NCI-H187 (cell line): ENCODE results near the gene NRN1.
"Not testable (repeated sequence)": the region's sequence is repeated elsewhere in the genome, so short reads cannot be mapped to it uniquely, and the experiment has no call there.

Experiments
- DNase-seq, 2 experiments: peaks; one replicate each; lab custom pipeline; 2025; lab: John Stamatoyannopoulos, UW

NRN1 gene

DNA sequence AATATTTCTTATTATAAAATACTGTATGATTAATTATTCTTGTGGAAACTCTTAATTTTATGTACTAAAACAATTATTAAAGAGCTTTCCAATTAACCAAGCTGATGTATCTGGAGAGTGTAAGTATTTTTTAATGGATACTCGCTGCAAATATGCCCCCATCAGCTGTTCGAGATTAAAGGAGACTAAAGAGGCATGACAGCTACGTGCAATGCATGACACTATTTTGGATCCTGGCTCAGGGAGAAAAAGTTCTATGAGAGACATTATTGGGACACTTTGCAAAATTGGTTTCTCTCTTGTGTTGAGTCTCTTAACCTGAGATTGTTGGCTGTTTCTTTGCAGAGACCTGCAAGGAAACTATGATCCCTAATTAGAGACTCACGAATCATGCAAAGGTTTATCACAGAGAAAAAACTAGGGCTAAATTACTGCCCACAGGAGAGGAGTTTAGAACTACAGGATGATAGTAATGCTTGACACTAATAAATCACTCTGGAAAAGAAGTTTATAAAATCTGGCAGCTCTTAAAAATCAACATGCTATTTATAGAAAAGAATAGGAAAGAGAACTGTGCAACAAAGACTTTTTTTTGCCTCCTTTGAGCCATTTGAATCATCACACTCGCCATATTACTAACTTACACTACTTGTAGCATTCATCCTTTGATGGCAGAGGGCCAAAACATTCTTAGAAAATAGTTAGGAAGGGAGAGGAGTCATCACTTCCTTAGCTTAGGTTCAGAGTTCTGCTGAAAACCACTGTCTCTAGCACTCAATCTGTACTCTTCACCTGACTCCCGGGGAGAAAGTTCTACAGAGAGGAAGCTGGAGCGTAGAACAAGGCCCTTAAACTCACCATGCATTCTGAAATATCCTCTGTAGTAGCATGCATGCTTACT lies 25.3 kb downstream of the NRN1 start:
- DNase-seq: no peak

DNA sequence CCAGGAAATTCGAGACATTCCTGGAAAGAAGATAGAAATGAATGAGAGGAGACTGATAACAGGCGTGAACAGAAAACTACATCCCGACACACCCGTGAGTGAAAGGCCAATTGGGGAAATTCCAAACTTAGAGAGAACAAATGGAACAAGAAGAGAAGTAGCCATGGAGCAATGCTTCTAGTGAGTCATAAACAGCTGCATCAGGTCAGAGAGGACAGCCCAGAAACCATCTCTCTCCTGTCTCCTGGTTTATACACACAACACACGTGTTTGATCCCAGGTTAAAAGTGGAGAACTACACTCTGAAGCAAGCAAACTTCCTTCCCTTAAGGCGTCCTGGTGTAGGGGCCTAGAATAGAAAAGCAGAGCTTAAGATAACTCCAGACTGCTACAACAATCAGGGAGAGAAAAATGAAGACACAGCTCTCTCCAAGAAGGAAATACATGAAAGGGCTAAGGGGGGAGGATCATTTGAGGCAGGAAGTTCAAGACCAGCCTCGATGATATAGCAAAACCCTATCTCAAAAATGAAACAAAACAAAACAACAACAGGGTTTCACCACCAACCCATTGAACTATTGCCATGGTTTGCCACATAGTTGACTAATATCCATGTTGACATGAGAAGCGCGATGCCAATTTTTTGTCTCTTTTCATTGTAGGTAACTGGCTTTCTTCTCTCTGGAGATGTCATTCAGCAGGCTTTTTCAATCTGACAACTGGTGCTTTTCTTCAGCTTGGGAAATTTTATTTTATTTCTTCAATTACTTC lies 26.9 kb downstream of the NRN1 start:
- DNase-seq: no peak

DNA sequence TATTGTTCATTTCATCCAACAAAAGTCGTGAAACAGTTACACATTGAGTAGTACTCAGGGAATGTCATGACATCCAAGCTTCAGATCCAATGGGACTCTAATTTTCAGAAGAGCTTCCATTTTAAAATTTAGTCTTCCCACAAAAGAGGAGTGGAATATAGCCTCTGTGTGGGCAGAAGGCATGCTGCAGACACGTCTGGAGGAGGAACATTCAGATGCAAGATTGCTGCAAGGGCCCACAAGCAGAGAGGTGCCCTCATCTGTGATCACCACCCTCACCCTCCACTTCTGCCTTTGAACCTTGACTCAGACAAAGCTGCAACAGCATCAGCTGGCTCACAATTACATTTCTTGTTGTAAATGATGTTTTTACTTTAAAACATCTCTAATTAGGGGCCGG lies 29.9 kb downstream of the NRN1 start:
- no peak for DNase-seq

DNA sequence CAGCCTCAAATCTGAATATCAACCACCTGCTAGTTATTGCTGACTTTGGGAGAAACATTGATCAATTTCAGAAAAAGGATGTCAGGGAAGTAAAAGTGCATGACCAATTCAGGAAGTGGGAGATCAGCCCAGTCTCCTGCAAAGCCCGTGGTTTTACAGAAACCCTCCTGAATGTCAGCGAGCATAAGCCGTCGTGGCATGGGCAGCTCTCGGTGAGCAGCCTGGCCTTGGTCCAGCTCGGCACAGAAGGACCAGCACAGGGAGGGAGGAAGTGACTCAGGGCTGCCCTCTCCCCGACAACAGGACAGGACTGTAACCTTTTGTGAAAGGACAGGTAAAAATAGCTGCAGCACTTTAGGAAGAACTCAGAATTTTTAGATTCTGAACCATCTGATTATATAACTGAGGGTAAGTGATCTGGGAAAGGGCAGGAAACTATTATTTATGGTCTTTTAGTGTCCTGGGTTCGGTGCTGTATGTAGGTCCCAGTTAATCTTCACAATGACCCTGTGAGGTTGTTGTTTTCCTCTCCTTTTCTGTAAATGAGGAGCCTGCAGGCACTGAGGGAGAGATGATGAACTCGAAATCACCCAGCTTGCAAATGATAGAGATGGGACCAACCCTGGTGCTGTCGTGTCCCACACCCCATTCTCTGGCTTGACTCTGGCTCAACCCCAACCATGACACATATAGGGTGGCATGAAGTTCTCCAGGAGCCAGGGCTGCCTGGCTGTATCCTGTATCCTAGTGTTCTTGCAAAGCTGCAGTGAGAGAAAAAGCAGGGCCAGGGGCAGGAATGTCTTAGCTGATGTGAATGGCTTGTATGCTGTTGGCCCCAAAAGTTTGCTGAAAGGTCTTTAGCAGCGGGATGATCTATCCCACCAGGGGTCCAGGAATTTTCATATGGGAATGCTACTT lies 37.6 kb downstream of the NRN1 start:
- no peak for DNase-seq

DNA sequence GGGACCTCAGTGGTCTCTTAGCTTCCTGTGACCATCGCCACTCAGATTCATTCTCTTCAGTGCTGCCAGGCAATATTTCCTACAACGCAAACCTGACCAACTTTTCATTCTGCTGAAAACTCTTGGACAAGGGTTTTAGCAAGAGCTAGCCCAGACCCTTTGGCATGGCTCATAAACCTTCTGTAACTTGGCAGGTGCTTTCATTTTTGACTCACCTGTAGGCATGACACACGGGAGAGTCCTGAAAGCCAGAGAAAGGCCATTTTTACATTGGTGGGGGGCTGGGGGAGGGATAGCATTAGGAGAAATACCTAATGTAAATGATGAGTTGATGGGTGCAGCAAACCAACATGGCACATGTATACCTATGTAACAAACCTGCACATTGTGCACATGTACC lies 38.7 kb downstream of the NRN1 start:
- DNase-seq: not testable (repeated sequence)

DNA sequence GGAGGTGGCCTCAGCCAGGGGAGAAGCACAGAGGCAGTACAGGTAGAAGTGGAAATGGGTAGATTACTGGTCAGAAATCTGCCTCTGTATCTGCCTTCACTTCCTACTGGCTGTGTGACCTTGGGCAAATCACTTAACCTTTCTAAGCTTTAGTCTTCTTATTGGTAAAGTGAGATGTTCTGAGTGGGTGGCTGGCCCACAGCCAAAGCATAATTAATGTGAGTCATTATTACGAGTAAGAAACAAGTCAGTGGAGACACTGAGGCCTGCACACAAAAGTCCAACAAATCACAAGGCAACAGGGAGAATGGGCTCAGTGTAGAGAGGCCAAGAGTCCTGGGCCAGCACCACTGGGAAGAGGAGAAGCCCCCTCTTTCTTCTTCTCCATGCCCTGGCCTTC lies 39.1 kb downstream of the NRN1 start:
- DNase-seq: no peak

DNA sequence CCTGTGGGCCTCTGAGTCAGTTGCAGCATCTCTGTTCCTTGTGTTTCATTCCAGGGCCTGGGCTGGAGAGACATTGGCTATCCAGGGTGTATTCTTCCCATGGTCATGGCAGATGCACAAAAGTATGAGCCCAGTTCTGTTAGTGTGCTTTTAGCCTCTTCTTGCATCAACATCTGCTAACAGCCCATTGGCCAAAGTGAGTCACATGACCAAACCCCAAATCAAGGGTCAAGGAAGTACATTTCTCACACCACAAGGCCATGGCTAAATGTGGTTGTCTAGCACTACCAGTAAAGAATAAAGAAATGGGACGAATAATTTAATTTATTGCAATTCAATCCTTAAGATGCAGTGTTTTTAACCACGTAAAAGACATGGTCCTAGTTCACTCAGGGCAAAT lies 43.9 kb downstream of the NRN1 start:
- DNase-seq: no peak

DNA sequence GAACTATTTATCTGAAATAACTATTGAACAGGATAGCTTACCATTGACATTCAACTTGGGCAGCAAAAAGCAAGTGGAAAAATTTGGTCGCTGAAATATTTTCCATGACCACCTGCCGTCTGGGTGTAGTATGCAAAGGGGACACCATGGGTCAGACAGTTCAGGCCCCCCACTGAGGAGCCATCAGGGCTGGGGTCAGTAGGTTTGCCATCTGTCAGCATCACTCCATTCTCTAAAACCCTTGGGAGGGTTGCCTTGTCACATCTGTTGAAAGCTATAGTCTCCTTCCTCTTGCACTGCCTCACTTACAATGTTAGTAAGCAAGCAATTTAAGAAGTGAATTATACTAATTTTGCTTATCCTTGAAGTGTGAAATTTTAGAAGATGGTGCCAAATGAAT lies 44.9 kb downstream of the NRN1 start:
- DNase-seq: no peak

DNA sequence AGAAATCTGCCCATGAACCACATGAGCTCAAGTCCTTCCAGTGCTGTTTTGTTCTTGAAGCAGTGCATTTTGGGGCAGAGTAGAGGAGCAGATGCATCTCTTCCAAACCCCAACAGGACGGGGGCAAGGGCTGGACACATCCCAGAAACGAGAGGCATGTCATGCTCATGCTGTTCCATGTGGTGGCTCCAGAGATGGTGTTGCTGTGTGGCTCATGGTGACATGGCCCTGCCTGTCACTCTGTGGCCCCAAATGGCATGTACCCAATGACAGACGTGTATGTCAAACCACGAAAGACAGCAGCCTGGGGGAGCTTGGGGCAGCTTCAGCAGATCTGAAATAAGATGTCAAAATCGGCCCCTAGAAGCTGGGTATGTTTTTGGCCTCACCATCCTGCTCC lies 46.3 kb downstream of the NRN1 start:
- no peak for DNase-seq

DNA sequence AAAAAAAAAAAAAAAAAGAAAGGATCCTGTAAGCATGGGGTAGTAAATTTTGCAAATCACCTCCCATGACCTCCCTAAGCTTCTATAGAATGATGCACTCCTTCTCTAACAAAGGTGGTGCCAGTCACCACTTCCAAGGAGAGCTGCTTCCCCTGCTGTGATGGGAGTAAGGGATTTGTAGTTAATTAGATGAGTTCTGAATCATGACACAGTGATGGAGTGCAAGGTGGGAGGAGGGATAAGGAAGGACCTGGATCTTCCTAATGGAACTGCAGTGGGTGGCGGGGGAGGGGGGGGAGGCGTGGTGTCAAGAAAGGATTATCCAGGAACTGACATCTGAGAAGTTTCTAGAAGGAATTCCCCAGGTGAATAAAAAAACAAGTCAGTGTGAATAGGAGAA lies 47.8 kb downstream of the NRN1 start:
- DNase-seq: no peak

DNA sequence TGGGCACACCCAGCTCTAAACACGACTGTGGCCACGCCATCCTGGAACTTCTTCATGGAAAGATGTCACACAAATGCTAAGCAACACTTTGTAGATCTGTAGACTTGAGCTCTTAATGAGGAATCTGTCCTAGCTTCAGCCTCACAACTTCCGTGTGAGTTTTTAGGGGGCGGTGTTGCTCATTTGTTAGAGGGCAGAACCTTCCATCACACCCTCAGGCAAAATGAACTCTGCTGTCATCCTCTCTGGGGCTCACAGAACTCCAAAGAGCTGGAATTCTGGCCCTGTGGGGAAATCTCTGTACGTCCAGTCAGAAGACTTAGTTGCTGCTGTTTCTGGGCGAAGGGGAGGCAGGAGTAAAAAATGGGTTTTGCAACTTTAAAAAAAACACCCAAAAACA lies 49.8 kb downstream of the NRN1 start:
- no peak for DNase-seq

DNA sequence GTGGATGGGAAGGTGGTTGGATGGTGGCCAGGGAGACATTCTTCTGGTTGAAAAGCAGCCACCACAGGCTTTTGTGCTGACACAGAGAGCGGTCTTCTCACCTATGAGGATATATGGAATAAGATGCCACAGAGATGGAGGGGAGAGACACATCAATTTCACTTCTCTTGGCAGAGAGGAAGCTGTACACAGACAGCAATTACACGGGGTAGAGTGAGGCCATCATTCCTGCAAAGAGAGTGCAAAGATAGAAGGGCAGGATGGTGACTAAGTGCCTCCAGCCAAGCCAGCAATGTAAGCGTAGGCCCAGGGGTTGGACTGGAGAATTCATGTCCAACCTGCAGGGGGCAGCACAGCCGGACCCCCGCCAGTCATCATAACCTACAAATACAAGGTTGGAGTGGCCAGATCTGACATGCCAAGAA lies 56.4 kb downstream of the NRN1 start:
- DNase-seq: no peak
